Upper lobe of left lung (tissue), 6 donors: ENCODE data around the gene OSTM1. TPM values are rescaled to one million over a fixed set of nuclear protein-coding genes. Genes with fewer than 3 reads are reported as not detected.

Experiments
- ATAC-seq, 2 donors: fragments of 200-7000 bp; cut with Tn5 transposase; one replicate each; pipeline ENCODE4 v1.9.1; 2022; ENCODE audit warnings: mild to moderate bottlenecking in 2 of 2, moderate library complexity in 2 of 2; ENCODE audit not compliant: low FRiP score in 2 of 2
- DNase-seq, 2 donors: peaks; one replicate each; pipeline ENCODE4 v3.0.0-alpha.2; 2019 to 2020
- H3K27ac ChIP-seq, 4 donors: fragments of 200-600 bp; sonication (generic); one replicate each; pipeline ENCODE4 v1.5.1; 2016 to 2019
- H3K27me3 ChIP-seq, 4 donors: fragments of 200-600 bp; sonication (generic); one replicate each; pipeline ENCODE4 v1.5.1; 2017 to 2019
- H3K36me3 ChIP-seq, 4 donors: fragments of 200-600 bp; sonication (generic); one replicate each; pipeline ENCODE4 v1.5.1; 2016 to 2019
- H3K4me1 ChIP-seq, 4 donors: fragments of 200-600 bp; sonication (generic); one replicate each; pipeline ENCODE4 v1.5.1; 2018 to 2019
- H3K4me3 ChIP-seq, 4 donors: fragments of 200-600 bp; sonication (generic); one replicate each; pipeline ENCODE4 v1.5.1; 2017 to 2019; ENCODE audit warnings: mild to moderate bottlenecking in 2 of 4, moderate library complexity in 1 of 4
- H3K9me3 ChIP-seq, 4 donors: fragments of 200-600 bp; sonication (generic); one replicate each; pipeline ENCODE4 v1.5.1; 2018 to 2019
- EP300 ChIP-seq, 4 donors: sonication (generic); formaldehyde crosslinking; IDR thresholded peaks; one replicate each; pipeline ENCODE4 v1.5.1; 2017; ENCODE audit warnings: antibody characterized with exemption in 4 of 4, control low read depth in 2 of 4
- POLR2A ChIP-seq, 4 donors: fragments of 450-650 bp; IDR thresholded peaks; one replicate each; pipeline ENCODE4 v1.5.1; 2016 to 2017; ENCODE audit warnings: antibody characterized with exemption in 4 of 4, mild to moderate bottlenecking in 2 of 4
- POLR2AphosphoS5 ChIP-seq, 2 donors: sonication (generic); formaldehyde crosslinking; IDR thresholded peaks; one replicate each; pipeline ENCODE4 v1.5.1; 2017; ENCODE audit warnings: antibody characterized with exemption in 2 of 2
- WGBS, 2 donors: methylation state at CpG; one replicate each; pipeline ENCODE4 v1.1.5; 2017 to 2018; 5-methylcytosine and 5-hydroxymethylcytosine counted together
- total RNA-seq, 6 donors: library from RNA; depleted of rRNA in 4 of 6; stranded (reverse); fragments of >200 nt in 4 of 6; gene quantifications; one replicate each; pipeline versions ENCODE4 v1.1.0 to v1.2.1, GENCODE V29; 2016 to 2021
- TF ChIP-seq, protein P1 (sequence below), 6 experiments: fragments of 450-650 bp in 4 of 6; fragments of 200-600 bp in 2 of 6; sonication (generic) in 2 of 6; IDR thresholded peaks; one replicate each; pipeline ENCODE4 v1.5.1; 2016 to 2019; ENCODE audit warnings: antibody characterized with exemption in 6 of 6
- donor health status: DM: no; HTN: no; CAD: no; lungs with moderate emphysema.
- donor health status: DM: no; HTN: yes; CAD: no; lungs with severe emphysema.

Gene OSTM1, protein sequence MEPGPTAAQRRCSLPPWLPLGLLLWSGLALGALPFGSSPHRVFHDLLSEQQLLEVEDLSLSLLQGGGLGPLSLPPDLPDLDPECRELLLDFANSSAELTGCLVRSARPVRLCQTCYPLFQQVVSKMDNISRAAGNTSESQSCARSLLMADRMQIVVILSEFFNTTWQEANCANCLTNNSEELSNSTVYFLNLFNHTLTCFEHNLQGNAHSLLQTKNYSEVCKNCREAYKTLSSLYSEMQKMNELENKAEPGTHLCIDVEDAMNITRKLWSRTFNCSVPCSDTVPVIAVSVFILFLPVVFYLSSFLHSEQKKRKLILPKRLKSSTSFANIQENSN
- total RNA-seq = 10 to 100 TPM; 13.6 to 90.9 (median 49.9) TPM

- Histone ChIP-seq H3K27me3 (no peaks in the 10 kb centered on the region), H3K9me3 (no peaks in the 10 kb centered on the region), H3K4me1 (peaks cover 8 to 26% (median 16%) of the 10 kb centered on the region in 4 donors), H3K4me3 (peak within 1 kb of the TSS; percentile 67 to 97 (median 82)), H3K27ac (peak within 1 kb of the TSS; percentile 68 to 91 (median 87)), H3K36me3 (no peaks in the 10 kb centered on the region)
- ATAC-seq = peak; percentile 97 to 100
- TF ChIP-seq EP300 (IDR thresholded peaks at IDR 0.05) (no peak), POLR2A (IDR thresholded peaks at IDR 0.05) (peak in 3 of 4 donors; percentile 77 to 94 (median 77)), POLR2AphosphoS5 (IDR thresholded peaks at IDR 0.05) (peak; percentile 62 to 72)
- TF ChIP-seq, protein P1, sequence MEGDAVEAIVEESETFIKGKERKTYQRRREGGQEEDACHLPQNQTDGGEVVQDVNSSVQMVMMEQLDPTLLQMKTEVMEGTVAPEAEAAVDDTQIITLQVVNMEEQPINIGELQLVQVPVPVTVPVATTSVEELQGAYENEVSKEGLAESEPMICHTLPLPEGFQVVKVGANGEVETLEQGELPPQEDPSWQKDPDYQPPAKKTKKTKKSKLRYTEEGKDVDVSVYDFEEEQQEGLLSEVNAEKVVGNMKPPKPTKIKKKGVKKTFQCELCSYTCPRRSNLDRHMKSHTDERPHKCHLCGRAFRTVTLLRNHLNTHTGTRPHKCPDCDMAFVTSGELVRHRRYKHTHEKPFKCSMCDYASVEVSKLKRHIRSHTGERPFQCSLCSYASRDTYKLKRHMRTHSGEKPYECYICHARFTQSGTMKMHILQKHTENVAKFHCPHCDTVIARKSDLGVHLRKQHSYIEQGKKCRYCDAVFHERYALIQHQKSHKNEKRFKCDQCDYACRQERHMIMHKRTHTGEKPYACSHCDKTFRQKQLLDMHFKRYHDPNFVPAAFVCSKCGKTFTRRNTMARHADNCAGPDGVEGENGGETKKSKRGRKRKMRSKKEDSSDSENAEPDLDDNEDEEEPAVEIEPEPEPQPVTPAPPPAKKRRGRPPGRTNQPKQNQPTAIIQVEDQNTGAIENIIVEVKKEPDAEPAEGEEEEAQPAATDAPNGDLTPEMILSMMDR (IDR thresholded peaks at IDR 0.05) = peak in 2 of 6 experiments; percentile 13 to 27
- DNase-seq = peak; percentile 92 to 100
- 0% methylated on average over 9 to 34 of the region's 86 CpGs for WGBS, 2 donors
Observed at GRCh38 chr6:108074359-108075144, at the start of gene OSTM1. Gene OSTM1 (minus strand): TSS chr6:108074741. CDS start chr6:108074651, 90 bp downstream.

DNA sequence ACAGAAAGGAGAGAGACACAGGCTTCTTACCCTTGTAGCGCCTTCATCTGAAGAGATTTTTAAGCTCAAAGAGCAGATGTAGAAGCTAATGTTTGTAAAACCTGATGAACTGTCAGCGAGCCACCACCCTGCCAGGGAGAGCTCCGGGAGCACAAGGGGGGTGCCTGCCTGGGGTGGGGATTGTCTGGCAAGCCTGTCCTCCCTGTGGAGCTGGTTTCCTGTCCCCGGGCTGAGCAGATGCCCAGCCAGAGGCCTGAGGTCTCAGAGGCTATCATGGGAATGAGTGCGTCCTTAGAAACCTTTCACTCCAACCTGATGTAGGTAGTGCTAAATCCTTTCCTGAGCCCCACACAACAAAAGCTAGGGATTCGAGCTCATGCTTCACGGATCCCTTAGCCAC lies 49.4 kb upstream of the OSTM1 start:
- Histone ChIP-seq H3K4me3 (no peak overlapping the region), H3K27ac (no peak overlapping the region), H3K27me3 (peaks cover 0 to 14% (median 9%) of the 10 kb centered on the region in 4 donors), H3K4me1 (peaks cover 6 to 9% (median 8%) of the 10 kb centered on the region in 4 donors), H3K36me3 (no peaks in the 10 kb centered on the region), H3K9me3 (no peaks in the 10 kb centered on the region)
- 24 to 45% methylated on average over 5 to 7 of the region's 7 CpGs for WGBS, 2 donors
- TF ChIP-seq, protein P1 (IDR thresholded peaks at IDR 0.05) = no peak
- TF ChIP-seq EP300 (IDR thresholded peaks at IDR 0.05) (no peak), POLR2A (IDR thresholded peaks at IDR 0.05) (no peak), POLR2AphosphoS5 (IDR thresholded peaks at IDR 0.05) (no peak)
- DNase-seq = peak in 1 of 2 donors; percentile 10
- no peak for ATAC-seq

DNA sequence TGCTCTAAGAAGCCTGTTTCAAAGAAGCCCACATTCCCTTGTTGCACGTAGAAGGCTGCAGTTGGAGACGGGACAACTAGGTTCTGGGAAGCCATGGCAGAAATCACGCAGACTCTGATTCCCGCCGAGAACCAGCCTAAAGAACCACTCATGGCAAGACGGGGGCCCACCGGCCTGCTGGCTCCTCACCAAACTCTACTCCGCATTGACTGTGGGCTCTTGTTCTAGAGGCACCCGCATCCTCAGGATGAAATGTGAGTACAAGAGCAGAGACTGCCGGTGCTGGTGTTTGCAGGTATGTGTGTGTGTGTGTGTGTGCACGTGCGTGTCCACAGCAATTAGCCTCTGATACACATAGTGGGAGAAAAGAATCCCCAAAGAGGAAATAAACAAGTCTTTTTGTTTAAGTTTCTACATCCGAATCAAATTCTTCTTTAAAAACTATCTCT lies 49.0 kb upstream of the OSTM1 start:
- H3K27ac ChIP-seq = no peak overlapping the region
- H3K4me1 ChIP-seq = peaks cover 11 to 14% (median 12%) of the 10 kb centered on the region in 4 donors
- 29 to 32% methylated on average over 11 to 13 of the region's 13 CpGs for WGBS, 2 donors
- no peak overlapping the region for H3K4me3 ChIP-seq
- TF ChIP-seq POLR2A (IDR thresholded peaks at IDR 0.05) = no peak
- TF ChIP-seq, protein P1 (IDR thresholded peaks at IDR 0.05) = no peak
- TF ChIP-seq POLR2AphosphoS5 (IDR thresholded peaks at IDR 0.05) = no peak
- no peak for TF ChIP-seq EP300 (IDR thresholded peaks at IDR 0.05)
- no peaks in the 10 kb centered on the region for H3K9me3 ChIP-seq
- H3K27me3 ChIP-seq = peaks cover 0 to 18% (median 13%) of the 10 kb centered on the region in 4 donors
- no peak for DNase-seq
- ATAC-seq = no peak
- H3K36me3 ChIP-seq = no peaks in the 10 kb centered on the region

- 41 to 52% methylated on average over 10 of the region's 10 CpGs for WGBS, 2 donors
- TF ChIP-seq, protein P1 (IDR thresholded peaks at IDR 0.05) = no peak
- TF ChIP-seq POLR2A (IDR thresholded peaks at IDR 0.05) = no peak
- TF ChIP-seq POLR2AphosphoS5 (IDR thresholded peaks at IDR 0.05) = no peak
- no peak for TF ChIP-seq EP300 (IDR thresholded peaks at IDR 0.05)
Observed at GRCh38 chr6:108121612-108122011, 47.1 kb upstream of the OSTM1 start.

More at GRCh38 chr6:108121612-108122011, 47.1 kb upstream of the OSTM1 start:
- H3K4me1 ChIP-seq = peaks cover 25 to 32% (median 26%) of the 10 kb centered on the region in 4 donors
- H3K36me3 ChIP-seq = no peaks in the 10 kb centered on the region
- no peak overlapping the region for H3K27ac ChIP-seq
- no peak overlapping the region for H3K4me3 ChIP-seq
- no peaks in the 10 kb centered on the region for H3K9me3 ChIP-seq
- H3K27me3 ChIP-seq = peaks cover 0 to 37% (median 21%) of the 10 kb centered on the region in 4 donors
- DNase-seq (no peak), ATAC-seq (no peak)
